Fibroblast of lung (primary cell): ENCODE data around the gene FLT3LG. TPM values are rescaled to one million over a fixed set of nuclear protein-coding genes. Genes with fewer than 3 reads are reported as not detected.
A peak's percentile ranks its signal among the peaks of the same experiment; 100 is the strongest.

Source experiments
- DNase-seq, 2 donors: peaks; one replicate each; pipeline versions ENCODE4 v3.0.0 to v3.0.0-alpha.2; 2010; ENCODE audit warnings: low read depth in 2 of 2
- H2AFZ ChIP-seq: 2 replicates; pipeline ENCODE4 v1.5.1; 2012; ENCODE audit warnings: low read length, control low read depth, inconsistent platforms
- H3K27ac ChIP-seq: 2 replicates; pipeline ENCODE4 v1.5.1; 2011; ENCODE audit warnings: low read length, control low read depth; ENCODE audit not compliant: insufficient read depth
- H3K27me3 ChIP-seq: 2 replicates; pipeline ENCODE4 v1.5.1; 2011; ENCODE audit warnings: mild to moderate bottlenecking, low read length; ENCODE audit not compliant: control insufficient read depth, insufficient read depth
- H3K36me3 ChIP-seq: 2 replicates; pipeline ENCODE4 v1.5.1; 2011; ENCODE audit warnings: low read length; ENCODE audit not compliant: control insufficient read depth, insufficient read depth
- H3K4me1 ChIP-seq: 2 replicates; pipeline ENCODE4 v1.5.1; 2011; ENCODE audit warnings: low read length; ENCODE audit not compliant: control insufficient read depth, insufficient read depth; ENCODE audit errors: extremely low read depth
- H3K4me2 ChIP-seq: 2 replicates; pipeline ENCODE4 v1.5.1; 2011; ENCODE audit warnings: low read length, control low read depth; ENCODE audit not compliant: insufficient read depth; ENCODE audit errors: extremely low read depth
- H3K4me3 ChIP-seq, 4 experiments: fragments of 200-600 bp in 1 of 4; sonication (generic) in 1 of 4; replicated peaks in 1 of 4; 2 replicates each; pipeline ENCODE4 v1.5.1; 2011 to 2016; ENCODE audit warnings: low read length in 4 of 4, low read depth in 3 of 4, mild to moderate bottlenecking in 3 of 4, control low read depth in 2 of 4, inconsistent platforms in 1 of 4, mixed read lengths in 1 of 4; ENCODE audit not compliant: insufficient read depth in 1 of 4; ENCODE audit errors: control extremely low read depth in 1 of 4
- H3K79me2 ChIP-seq: 2 replicates; pipeline ENCODE4 v1.5.1; 2012; ENCODE audit warnings: mild to moderate bottlenecking, low read length, inconsistent platforms; ENCODE audit not compliant: control insufficient read depth, insufficient read depth
- H3K9ac ChIP-seq: 2 replicates; pipeline ENCODE4 v1.5.1; 2011; ENCODE audit warnings: mild to moderate bottlenecking, low read length, control low read depth; ENCODE audit not compliant: insufficient read depth
- H3K9me3 ChIP-seq: 2 replicates; pipeline ENCODE4 v1.5.1; 2012; ENCODE audit warnings: low read depth, low read length; ENCODE audit not compliant: control insufficient read depth, insufficient read depth
- H4K20me1 ChIP-seq: 2 replicates; pipeline ENCODE4 v1.5.1; 2011; ENCODE audit warnings: low read length; ENCODE audit not compliant: control insufficient read depth, insufficient read depth; ENCODE audit errors: extremely low read depth
- CTCF ChIP-seq, 2 donors: IDR thresholded peaks in 1 of 2; conservative IDR thresholded peaks in 1 of 2; 1 replicate in 1 of 2; 2 replicates in 1 of 2; pipeline ENCODE4 v1.5.1; 2011 to 2012; ENCODE audit warnings: low read length in 2 of 2, control low read depth in 1 of 2, inconsistent platforms in 1 of 2, low read depth in 1 of 2, mild to moderate bottlenecking in 1 of 2
- EZH2 ChIP-seq: IDR thresholded peaks from 2 replicates; pipeline ENCODE4 v1.5.1; 2012; ENCODE audit warnings: low read length, control low read depth, mild to moderate bottlenecking; ENCODE audit errors: missing control alignments
- polyA plus RNA-seq, 2 donors: library from polyadenylated mRNA; depleted of rRNA in 1 of 2; stranded (reverse) in 1 of 2; unstranded in 1 of 2; fragments of >200 nt; gene quantifications; 2 replicates each; pipeline ENCODE4 v1.2.1, GENCODE V29; 2011 to 2012; ENCODE audit warnings: missing spikeins in 1 of 2
- total RNA-seq: library from RNA; depleted of rRNA; stranded (reverse); fragments of >200 nt; gene quantifications from 2 replicates; pipeline ENCODE4 v1.2.1, GENCODE V29; 2014

Gene FLT3LG
- total and polyA plus RNA-seq, 2 donors (not counting 1 experiment from before 2014, with no cell fraction given) = 4.4 to 4.5 TPM

DNA sequence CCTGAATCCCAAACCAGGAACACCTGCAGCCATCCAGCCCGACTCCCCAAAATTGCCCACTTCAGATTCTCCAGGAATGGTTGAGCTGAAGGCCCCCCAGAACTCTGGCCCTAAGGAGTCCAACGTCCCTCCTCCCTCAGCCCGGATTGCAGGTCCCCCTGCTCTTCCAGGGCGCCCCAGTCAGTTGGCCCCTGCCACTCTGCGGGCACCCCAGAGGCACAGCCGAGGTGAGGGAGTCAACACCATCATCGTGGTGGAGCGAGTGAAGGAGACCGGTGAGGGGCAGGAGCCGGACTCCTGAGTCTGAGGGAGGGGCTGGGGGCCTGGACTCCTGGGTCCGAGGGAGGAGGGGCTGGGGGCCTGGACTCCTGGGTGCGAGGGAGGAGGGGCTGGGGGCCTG lies 46.7 kb upstream of the FLT3LG start:
- DNase-seq = no peak
- Histone ChIP-seq H3K9ac (no peak overlapping the region), H4K20me1 (no peaks in the 10 kb centered on the region), H3K9me3 (no peaks in the 10 kb centered on the region), H3K4me2 (no peak overlapping the region), H3K36me3 (no peaks in the 10 kb centered on the region), H3K27me3 (peaks cover 81% of the 10 kb centered on the region), H3K79me2 (no peaks in the 10 kb centered on the region), H3K27ac (no peak overlapping the region), H3K4me1 (no peaks in the 10 kb centered on the region), H2AFZ (no peak overlapping the region), H3K4me3 (no peak overlapping the region)
- TF ChIP-seq EZH2 (no peak), CTCF (conservative IDR thresholded peaks at IDR 0.05 in 1 of 2, IDR thresholded peaks at IDR 0.05 in 1 of 2; ENCODE audit: low read depth in 1 of 2, low read length in 2 of 2) (no peak)

- Histone ChIP-seq H3K27me3 (peaks cover 82% of the 10 kb centered on the region), H3K4me2 (no peak overlapping the region), H3K27ac (no peak overlapping the region), H3K4me1 (no peaks in the 10 kb centered on the region), H2AFZ (no peak overlapping the region), H3K9ac (no peak overlapping the region), H3K9me3 (no peaks in the 10 kb centered on the region), H3K4me3 (no peak overlapping the region), H4K20me1 (no peaks in the 10 kb centered on the region), H3K36me3 (no peaks in the 10 kb centered on the region), H3K79me2 (no peaks in the 10 kb centered on the region)
- DNase-seq = no peak
- TF ChIP-seq CTCF (conservative IDR thresholded peaks at IDR 0.05 in 1 of 2, IDR thresholded peaks at IDR 0.05 in 1 of 2; ENCODE audit: low read depth in 1 of 2, low read length in 2 of 2) (no peak), EZH2 (peak; percentile 96)
Measured at GRCh38 chr19:49427855-49428546, 46.0 kb upstream of the FLT3LG start.

DNA sequence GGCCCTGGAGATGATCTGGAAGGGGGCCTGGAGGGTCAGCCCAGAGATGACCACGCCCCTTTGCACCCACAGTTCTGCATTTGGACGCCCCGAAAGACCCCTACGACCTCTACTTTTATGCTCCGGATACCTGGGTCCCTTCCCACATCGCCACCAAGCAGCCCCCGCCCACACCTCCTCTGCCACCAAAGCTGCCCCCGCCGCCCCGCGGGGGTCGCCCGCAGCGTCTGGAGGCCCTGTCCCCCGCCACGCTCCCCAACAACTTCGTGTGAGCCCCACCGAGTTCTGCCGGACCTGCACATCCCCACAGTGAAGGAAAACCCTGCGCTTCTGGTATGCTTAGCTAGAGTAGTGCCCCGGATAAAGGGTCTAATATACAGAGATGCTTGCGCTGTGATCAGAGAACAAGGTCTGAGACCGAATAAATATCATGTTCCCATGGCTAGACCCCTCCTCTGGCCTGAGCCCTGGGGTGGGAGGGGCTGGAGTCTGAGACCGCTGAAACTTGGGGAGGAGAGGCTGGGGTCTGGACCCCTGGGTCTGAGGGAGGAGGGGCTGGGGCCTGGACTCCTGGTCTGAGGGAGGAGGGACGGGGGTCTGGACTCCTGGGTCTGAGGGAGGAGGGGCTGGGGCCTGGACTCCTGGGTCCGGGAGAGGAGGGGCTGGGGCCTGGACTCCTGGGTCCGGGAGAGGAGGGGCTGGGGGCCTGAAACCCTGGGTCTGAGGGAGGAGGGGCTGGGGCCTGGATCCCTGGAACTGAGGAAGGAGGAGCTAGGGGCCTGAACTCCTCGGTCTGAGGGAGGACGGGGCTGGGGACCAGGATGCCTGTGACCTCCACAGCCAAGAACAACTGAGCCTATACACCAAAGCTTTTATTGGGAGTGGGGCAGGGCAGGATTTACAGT lies 45.2 kb upstream of the FLT3LG start:
- H3K4me2 ChIP-seq = no peak overlapping the region
- H3K4me3 ChIP-seq = no peak overlapping the region
- H3K27me3 ChIP-seq = peaks cover 82% of the 10 kb centered on the region
- H4K20me1 ChIP-seq = no peaks in the 10 kb centered on the region
- no peak for TF ChIP-seq CTCF (conservative IDR thresholded peaks at IDR 0.05 in 1 of 2, IDR thresholded peaks at IDR 0.05 in 1 of 2; ENCODE audit: low read depth in 1 of 2, low read length in 2 of 2)
- DNase-seq = no peak
- H3K9ac ChIP-seq = no peak overlapping the region
- H3K4me1 ChIP-seq = no peaks in the 10 kb centered on the region
- no peaks in the 10 kb centered on the region for H3K9me3 ChIP-seq
- no peak overlapping the region for H2AFZ ChIP-seq
- no peaks in the 10 kb centered on the region for H3K36me3 ChIP-seq
- no peak overlapping the region for H3K27ac ChIP-seq
- no peaks in the 10 kb centered on the region for H3K79me2 ChIP-seq
